Transverse colon (tissue), 3 donors: ENCODE data around the gene NR2E3.

Experiments used
- EP300 ChIP-seq: sonication (generic); formaldehyde crosslinking; IDR thresholded peaks from one replicate; pipeline ENCODE4 v1.6.1; 2017; ENCODE audit warnings: antibody characterized with exemption, low read depth
- TF ChIP-seq, protein P1 (sequence below), 5 experiments: fragments of 200-600 bp in 3 of 5; fragments of 450-650 bp in 2 of 5; sonication (generic) in 3 of 5; IDR thresholded peaks; 1 replicate in 2 of 5; 2 replicates in 3 of 5; pipeline ENCODE4 v1.5.1; 2016 to 2017; ENCODE audit warnings: antibody characterized with exemption in 5 of 5, inconsistent platforms in 3 of 5, mild to moderate bottlenecking in 2 of 5, moderate library complexity in 1 of 5

DNA sequence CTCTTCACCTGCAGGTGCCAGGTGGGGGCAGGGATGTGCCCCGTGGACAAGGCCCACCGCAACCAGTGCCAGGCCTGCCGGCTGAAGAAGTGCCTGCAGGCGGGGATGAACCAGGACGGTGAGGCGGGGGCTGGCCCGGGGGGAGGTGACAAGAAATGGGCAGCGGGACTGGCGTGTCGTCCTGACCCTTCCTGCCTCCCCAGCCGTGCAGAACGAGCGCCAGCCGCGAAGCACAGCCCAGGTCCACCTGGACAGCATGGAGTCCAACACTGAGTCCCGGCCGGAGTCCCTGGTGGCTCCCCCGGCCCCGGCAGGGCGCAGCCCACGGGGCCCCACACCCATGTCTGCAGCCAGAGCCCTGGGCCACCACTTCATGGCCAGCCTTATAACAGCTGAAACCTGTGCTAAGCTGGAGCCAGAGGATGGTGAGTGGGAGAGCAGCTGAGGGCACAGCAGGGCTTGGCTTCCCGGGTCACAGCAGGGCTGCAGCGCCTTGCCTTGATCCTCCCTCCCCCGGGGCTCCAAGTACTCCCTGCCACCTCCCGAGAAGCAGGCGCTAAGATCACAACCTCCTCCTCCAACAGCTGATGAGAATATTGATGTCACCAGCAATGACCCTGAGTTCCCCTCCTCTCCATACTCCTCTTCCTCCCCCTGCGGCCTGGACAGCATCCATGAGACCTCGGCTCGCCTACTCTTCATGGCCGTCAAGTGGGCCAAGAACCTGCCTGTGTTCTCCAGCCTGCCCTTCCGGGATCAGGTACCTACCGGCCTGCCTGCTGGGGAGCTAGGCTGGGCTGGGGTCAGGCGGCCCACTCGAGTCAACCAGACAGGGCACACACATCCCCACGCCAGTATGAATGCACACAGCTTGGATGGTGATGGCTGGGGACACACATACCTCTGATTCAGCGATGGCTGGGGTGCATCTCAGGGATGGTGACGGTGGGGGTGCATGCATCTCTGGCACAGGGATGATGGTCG, 1.7 kb downstream of the NR2E3 start:
- TF ChIP-seq, protein P1, sequence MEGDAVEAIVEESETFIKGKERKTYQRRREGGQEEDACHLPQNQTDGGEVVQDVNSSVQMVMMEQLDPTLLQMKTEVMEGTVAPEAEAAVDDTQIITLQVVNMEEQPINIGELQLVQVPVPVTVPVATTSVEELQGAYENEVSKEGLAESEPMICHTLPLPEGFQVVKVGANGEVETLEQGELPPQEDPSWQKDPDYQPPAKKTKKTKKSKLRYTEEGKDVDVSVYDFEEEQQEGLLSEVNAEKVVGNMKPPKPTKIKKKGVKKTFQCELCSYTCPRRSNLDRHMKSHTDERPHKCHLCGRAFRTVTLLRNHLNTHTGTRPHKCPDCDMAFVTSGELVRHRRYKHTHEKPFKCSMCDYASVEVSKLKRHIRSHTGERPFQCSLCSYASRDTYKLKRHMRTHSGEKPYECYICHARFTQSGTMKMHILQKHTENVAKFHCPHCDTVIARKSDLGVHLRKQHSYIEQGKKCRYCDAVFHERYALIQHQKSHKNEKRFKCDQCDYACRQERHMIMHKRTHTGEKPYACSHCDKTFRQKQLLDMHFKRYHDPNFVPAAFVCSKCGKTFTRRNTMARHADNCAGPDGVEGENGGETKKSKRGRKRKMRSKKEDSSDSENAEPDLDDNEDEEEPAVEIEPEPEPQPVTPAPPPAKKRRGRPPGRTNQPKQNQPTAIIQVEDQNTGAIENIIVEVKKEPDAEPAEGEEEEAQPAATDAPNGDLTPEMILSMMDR (IDR thresholded peaks at IDR 0.05): no peak
- TF ChIP-seq EP300: no peak
